HG02970 (cell line): ENCODE data around the gene C20orf141.
"Not testable (repeated sequence)": the region's sequence is repeated elsewhere in the genome, so short reads cannot be mapped to it uniquely, and the experiment has no call there.

Experiments
- ATAC-seq: cut with Tn5 transposase; IDR thresholded peaks from one replicate; pipeline ENCODE4 v1.9.1; 2021; ENCODE audit warnings: mild to moderate bottlenecking, moderate library complexity, moderate number of reproducible peaks; ENCODE audit not compliant: unreplicated experiment, low FRiP score

C20orf141 gene

DNA sequence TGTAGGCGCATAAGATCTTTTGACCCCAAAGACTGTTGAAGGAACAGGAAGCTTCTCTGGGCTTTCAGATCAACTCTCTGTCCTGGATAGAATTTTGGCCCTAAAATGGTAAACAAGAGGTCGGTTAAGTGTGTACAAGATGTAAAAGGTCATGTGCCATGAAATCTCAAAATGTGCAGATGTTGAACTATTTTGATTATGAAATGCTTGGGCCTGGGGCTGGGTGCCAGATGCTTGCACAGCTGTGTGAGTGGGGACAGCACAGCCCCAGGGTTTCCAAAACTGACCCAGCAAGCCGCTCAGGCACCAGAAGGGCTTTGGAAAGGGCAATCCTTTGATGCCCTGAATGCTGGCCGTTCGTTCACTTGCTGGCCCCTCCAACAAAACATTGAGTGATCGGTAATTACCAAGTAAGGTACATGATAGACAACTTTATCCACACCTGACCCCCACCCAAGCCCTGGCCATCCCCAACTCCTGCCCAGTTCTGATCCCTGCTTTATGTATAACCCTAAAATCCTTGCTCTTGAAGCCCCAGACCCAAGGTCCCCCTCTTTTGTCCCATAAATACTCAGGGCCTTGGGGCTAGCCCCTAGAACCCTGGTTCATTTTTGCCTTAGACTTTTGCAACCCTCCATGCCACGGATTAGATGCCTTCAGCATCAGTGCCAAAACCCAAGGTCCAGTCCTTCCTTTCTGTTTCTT lies 3.3 kb downstream of the C20orf141 start:
- ATAC-seq = no peak

GRCh38 chr20:2820084-2820895 lies 5.5 kb downstream of the C20orf141 start:
- ATAC-seq = no peak

DNA sequence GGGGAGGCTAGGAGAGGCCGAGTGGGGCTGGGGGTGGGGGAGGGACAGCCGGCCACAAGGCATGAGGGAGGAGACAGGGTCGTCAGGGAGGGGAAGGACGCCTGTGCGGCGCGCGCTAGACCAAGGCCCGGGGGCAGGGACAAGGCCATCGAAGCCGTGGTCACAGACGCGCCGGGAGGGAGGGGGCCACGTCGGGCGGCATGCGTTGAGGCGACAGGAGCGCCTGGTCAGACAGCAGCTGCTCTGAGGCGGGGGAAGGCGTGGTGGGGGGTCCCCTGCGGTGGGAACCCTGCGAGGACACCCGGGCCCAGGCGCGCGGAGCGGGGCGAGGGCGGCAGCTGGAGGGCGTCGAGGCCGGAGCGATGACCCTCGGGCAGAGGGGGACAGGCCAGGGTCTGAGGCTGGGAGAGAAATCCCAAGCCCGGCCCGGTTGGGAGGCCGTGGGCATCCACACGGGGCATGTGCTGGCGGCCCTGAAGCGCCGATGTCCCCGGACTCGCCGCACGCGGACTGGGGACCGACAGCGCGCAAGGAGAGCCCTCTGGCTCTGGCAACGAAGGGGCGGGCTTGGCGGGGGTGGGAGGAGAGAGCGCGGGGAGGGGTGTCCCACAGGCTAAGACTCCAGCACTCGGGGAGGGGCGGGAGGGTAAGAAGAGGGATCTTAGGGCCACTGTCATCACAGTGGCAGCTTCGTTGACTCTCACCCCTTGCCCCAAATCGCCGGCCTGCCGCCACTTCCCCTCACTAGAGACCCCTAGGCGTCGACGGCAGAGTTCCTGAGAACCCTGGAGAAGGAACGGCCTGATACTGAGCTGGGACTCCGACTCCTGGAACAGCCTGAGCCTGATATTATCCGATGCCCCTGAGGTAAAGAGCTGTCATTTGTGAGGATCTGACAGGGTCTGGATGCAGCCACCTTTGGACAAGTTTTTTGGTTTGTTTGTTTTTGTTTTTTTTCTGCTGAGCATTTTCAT lies 6.4 kb downstream of the C20orf141 start:
- ATAC-seq = no peak

- ATAC-seq = no peak
Observed at GRCh38 chr20:2822073-2822472, 7.3 kb downstream of the C20orf141 start.

DNA sequence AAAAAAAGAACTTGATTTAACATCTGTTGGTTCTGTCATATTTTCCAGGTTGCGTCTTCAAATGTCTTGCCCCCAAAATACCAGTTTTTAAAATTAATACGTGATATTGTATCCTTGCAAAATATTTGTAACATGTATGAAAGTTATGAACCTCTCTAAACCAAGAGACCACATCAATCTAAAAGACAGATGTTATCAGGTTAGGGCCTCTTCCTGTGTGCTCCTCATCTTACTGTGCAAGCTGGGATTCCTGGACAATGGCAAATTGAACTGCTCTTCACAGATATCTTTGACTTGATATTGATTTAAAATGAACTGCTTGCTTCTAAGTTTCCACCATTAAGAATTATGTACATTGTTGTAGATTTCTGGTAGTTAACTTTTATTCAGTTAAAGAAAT lies 11.0 kb downstream of the C20orf141 start:
- ATAC-seq = no peak

- ATAC-seq = no peak
Observed at GRCh38 chr20:2826655-2827054, 11.9 kb downstream of the C20orf141 start.

DNA sequence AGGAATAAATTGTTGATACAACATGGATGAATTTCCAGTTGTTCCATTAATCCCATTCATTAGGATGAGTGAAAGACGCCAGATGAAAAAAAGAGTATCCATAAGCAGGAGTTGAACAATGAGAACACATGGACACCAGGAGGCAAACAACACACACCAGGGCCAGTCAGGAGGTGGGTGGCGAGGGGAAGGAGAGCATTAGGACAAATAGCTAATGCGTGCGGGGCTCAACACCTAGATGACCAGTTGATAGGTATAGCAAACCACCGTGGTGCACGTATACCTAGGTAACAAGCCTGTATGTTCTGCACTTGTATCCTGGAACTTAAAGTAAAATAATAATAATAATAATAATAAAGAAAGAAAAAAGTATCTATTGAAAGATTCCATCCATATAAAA lies 14.6 kb downstream of the C20orf141 start:
- no peak for ATAC-seq

DNA sequence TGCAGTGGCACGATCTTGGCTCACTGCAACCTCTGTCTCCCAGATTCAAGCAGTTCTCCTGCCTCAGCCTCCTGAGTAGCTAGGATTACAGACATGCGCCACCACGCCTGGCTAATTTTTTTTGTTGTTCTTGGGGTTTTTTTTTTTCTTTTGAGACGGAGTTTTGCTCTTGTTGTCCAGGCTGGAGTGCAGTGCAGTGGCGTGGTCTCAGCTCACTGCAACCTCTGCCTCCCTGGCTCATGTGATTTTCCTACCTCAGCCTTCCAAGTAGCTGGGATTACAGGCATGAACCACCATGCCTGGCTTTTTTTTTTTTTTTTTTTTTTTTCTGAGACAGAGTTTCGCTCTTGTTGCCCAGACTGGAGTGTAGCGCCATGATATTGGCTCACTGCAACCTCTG lies 16.4 kb downstream of the C20orf141 start:
- ATAC-seq = not testable (repeated sequence)

DNA sequence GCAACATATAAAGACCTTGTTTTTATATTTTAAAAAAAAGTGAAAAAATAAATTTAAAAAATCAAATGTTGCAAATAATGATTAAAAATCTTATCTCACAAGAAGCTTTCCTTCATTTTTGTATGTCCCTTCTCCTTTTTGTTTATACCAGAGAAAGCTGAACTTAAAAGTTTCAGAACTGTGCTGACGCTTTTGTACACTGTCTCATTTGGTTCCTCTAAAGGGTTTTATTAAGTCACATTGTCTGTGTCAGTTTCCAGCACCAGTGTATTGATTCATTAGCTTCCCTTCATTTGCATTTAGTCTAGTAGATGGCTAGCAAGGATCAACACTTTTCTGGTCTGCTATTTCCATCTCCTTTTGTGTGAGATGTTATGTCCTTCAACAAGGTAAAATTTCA lies 19.0 kb downstream of the C20orf141 start:
- no peak for ATAC-seq

DNA sequence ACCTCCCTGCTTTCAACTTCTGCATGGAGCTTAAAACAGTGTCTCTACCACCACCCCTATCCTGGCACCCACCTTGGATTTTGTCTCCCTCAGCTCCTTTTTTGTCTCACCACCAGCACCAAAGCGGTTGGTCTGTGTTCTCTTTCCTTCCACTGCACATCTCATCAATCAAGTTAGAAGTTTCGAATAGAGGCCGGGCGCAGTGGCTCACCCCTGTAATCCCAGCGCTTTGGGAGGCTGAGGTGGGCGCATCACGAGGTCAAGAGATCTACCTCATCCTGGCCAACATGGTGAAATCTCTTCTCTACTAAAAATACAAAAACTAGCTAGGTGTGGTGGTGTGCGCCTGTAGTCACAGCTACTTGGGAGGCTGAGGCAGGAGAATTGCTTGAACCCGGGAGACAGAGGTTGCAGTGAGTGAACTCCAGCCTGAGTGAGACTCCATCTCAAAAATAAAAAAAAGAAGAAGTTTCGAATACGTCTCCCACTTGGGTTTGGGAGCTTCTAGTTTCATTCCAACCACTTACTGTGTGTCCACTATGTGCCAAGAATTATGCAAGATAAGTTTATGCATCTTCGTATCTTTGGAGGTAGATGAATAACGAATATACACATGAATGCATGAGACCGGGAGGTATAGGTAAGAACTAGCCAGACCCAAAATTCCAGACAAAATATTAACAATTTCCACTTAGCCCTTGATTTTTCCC lies 19.8 kb downstream of the C20orf141 start:
- ATAC-seq = no peak

DNA sequence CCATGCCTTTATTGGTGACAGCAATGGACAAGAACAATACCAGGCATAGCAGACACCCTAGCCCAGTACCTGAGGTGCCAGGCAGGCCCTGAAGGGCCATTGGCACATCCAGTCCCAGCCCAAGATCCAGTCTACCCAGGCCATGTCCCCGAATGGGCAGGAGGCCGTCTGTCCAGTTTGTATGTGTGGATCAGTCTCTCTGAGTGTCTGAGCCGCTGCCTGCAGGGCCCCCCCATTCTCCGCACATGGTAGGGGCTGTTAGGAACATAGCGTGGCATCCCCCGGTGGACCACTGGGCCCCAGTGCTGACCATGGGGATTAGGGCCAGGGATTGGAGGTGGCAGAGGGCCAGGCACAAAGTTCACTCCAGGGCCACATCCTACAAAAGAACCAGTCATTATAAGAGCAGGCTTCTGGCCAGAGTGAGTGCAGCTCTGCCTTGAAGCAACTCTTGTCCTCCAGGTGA lies 20.6 kb downstream of the C20orf141 start:
- ATAC-seq = no peak

- ATAC-seq = no peak
Observed at GRCh38 chr20:2836035-2836434, 21.2 kb downstream of the C20orf141 start.

- ATAC-seq = no peak
Observed at GRCh38 chr20:2837221-2837960, 22.6 kb downstream of the C20orf141 start.

DNA sequence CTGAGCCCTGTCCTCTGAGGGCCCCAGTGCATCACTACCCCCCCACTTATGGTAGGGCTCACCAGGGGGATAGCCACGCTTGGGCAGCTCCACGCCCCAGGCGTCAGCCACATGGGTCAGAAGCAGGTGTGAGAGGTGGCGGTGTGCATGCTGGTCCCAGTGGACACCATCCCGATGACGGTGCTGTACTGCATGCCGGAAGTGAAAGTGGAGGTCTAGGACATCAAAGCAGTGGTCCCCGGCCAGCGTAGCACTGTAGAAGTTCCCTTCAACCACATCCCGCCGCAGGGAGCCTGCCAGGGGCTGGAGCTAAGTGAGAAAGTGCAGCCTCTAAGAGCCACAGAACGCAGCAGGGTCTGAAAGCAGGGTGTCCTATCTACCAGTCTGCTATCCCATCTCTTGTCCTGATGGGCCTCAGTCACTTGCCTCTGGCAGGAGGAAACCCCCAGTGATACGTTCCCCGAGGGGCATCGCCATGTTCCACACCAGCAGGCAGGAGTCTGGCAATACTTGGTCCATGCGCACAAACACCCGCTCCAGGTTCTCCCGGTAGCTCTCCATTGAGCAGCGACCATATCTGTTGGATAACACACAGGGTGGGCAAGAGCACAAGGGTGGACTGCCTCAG lies 23.5 kb downstream of the C20orf141 start:
- ATAC-seq = no peak

DNA sequence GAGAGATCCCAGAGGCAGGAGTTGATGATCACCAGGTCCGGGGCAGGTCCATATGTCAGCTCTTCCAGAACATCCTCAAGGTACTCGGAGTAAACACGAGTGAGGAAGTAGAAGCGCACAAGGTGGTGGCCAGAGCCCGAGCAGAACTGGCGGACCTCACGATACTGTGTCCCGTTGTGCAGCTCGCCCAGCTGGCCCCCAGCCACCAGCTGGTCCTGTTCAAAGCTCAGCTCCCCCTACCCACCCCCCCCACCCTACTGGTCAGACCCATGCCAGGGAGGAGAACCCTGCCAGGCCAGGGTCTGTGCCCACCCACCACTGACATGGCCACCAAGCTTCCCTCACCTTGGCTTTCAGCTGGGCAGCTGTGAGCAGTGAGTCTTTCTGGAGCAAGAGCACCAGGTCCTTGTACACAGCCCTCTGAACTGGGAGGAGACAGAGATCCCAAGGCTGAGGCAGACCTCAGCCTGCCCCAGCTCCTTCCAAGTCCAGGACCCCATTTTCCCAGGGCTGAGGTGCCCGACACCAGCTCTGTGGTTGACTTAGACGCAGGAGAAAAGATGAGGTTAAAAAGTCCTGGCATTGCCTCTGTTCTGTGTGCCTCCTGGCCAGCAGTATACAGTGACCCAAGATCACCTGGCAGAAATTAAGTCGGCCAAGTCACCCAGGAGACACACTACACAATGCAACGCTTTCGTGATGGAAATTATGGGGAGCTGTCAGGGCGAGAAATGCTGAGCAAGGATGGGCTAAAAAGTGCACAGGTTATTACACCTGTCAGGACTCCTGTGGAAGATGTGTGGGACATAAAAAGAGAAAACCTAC lies 24.3 kb downstream of the C20orf141 start:
- ATAC-seq = no peak

- no peak for ATAC-seq
Observed at GRCh38 chr20:2839732-2840137, 24.9 kb downstream of the C20orf141 start.

DNA sequence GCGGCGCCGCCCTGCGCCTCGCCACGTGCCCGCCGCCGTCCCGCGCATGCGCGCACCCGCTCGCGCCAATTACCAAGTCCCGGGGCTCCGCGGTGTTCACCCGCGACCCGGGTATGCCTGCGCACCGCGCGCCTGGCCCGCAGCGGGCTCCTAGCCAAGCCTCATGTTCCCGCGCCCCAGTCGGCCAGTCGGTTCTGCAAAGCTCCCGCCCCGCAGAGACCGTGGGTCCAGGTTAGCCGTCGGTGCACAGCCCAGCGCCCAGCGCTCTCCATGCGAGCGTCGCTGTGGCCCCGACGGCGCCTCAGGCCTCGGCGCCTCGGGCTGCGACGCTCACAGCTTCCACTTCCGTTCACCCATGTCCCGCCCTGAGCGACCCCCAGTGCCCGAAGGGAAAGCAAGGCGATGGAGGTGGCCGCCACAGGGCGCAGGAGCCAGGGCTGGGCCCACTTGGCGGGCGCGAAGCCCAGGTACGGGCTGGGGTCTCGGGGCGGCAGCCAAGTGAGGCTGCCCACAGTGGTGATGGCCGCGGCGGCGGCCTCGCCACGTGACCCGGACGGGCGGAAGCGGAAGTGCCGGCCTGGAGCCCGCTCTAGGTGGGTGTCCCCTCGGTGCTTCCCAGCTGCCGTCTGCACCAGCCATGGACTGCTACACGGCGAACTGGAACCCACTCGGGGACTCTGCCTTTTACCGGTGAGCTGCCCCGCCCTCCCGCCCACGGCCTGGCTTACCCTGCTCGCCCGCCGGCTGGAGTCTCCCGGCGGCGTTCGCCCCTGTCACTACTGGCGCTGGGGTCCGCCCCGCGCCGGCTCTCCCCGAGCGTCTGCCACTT lies 25.6 kb downstream of the C20orf141 start, which contains the start of the genes PCED1A and VPS16:
Gene PCED1A (minus strand): TSS at position 518 of the 829 bp plus-strand sequence. CDS start 743 bp downstream, outside the sequence.
Gene VPS16 (plus strand): TSS at position 608 of the 829 bp plus-strand sequence. CDS start 30 bp downstream, at position 638.
- peak; percentile 77 for ATAC-seq
